Stimulated activated naive CD8-positive, alpha-beta T cell treated with anti-CD3 and anti-CD28 coated beads, Interleukin-15, amount 100 ng/mL, for 72 hours (primary cell): ENCODE results near the gene FAM210A.

Experiments used
- ATAC-seq: fragments of 150-1000 bp; cut with Tn5 transposase; 2 replicates; pipeline ENCODE4 v1.10.0; 2021; ENCODE audit warnings: mild to moderate bottlenecking, moderate library complexity
- DNase-seq, 2 donors: peaks; one replicate each; pipeline ENCODE4 v3.0.0; 2021 to 2022
- H3K27ac Mint-ChIP-seq, 2 donors: one replicate each; pipeline ENCODE4 v1.8.0; 2022; ENCODE audit warnings: mild to moderate bottlenecking in 2 of 2, mixed read lengths in 2 of 2, moderate library complexity in 2 of 2
- H3K27me3 Mint-ChIP-seq: one replicate; pipeline ENCODE4 v1.8.0; 2022; ENCODE audit warnings: mixed read lengths
- H3K4me1 Mint-ChIP-seq: one replicate; pipeline ENCODE4 v1.8.0; 2022; ENCODE audit warnings: mild to moderate bottlenecking, mixed read lengths
- H3K4me3 Mint-ChIP-seq, 2 donors: one replicate each; pipeline ENCODE4 v1.8.0; 2022; ENCODE audit warnings: mild to moderate bottlenecking in 2 of 2, mixed read lengths in 2 of 2, moderate library complexity in 1 of 2
- H3K9me3 Mint-ChIP-seq, 2 donors: one replicate each; pipeline ENCODE4 v1.8.0; 2022; ENCODE audit warnings: mixed read lengths in 2 of 2

The FAM210A gene

DNA sequence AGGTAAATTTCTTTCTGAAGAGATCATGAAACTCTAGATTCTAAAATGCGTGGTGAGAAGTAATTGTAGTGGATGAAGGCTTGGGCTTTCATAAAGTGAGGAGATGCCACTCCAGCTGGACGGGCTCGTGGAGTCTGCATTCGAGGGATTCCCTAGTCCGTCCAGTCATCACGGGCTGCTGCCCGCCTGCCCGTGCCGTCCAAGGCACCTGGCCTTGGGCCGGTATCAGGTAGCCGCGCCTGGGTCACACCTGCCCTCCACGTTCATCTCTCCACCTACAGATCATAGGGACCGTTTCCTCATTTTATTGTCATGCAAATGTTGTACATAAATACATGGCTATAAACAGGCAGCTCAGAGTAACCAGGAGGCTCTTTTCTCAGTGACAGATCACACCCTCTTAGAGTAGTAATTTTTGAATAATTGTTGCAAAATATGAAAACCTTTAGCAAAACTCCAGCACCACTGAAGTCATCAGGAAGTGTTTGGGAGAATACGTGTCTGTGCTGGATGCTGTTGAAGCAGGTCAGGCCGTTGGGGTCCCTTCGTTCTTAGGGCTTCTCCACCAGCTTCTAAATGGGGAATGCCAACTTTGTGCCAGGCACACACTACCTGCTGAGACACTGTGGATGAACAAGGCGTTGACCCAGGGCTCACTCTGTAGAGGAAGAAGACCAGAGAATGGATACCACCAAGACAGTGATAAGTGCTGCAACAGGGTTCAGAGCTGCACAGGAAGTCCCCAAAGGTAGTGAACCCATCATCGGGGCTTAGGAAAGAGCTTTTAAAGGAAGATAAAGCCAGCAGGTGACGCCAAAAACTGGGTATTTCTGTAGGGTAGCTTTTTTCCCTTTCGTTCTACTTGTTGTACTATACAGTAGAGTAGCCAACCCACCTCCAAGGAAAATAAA is 112.5 kb downstream of the FAM210A start:
- peak overlapping the region in 1 of 2 donors; percentile 82 for H3K27ac Mint-ChIP-seq
- H3K4me3 Mint-ChIP-seq: peak overlapping the region; percentile 83 to 85
- peaks cover 97% of the 10 kb centered on the region for H3K4me1 Mint-ChIP-seq
- DNase-seq: no peak
- H3K9me3 Mint-ChIP-seq: no peaks in the 10 kb centered on the region
- H3K27me3 Mint-ChIP-seq: no peaks in the 10 kb centered on the region
- ATAC-seq: no peak
